ENCODE data around the gene ARHGEF4.

Gene ARHGEF4

DNA sequence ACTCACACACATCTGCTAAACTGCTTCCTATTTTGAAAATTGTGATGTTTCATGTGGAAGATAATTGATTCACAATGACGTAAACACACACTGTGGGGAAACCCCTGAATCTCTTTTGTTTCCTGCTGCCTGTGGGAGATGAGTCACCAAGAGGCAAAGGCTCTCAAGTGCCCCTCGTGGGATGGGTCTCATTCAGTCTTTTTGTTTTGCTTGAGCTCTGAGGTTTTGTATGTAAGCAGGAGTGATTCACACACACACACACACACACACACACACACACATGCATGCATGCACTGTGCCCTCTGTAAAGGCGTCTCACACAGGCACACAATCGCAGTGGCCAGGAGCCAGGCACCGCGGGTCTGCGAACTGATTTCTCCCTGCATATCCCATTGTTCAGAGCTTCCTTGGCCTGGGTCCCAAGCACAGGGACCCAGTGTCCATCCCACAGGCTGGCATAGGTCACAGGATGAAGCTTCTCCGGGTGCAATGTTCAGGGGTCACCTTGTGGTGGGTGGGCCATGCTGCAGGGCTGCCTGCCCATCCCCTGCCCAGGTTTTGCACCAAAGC, 12.1 kb upstream of the ARHGEF4 start:
- Mint-ChIP-seq H3K4me1 (ENCODE audit: low read depth) (peaks cover 28% of the 10 kb centered on the region), H3K4me3 (peak overlapping the region; percentile 51), H3K9me3 (no peaks in the 10 kb centered on the region), H3K27me3 (no peaks in the 10 kb centered on the region), H3K27ac (peak overlapping the region; percentile 95), H3K36me3 (ENCODE audit: low read depth) (no peaks in the 10 kb centered on the region)
- DNase-seq, result peak; percentile 64

DNA sequence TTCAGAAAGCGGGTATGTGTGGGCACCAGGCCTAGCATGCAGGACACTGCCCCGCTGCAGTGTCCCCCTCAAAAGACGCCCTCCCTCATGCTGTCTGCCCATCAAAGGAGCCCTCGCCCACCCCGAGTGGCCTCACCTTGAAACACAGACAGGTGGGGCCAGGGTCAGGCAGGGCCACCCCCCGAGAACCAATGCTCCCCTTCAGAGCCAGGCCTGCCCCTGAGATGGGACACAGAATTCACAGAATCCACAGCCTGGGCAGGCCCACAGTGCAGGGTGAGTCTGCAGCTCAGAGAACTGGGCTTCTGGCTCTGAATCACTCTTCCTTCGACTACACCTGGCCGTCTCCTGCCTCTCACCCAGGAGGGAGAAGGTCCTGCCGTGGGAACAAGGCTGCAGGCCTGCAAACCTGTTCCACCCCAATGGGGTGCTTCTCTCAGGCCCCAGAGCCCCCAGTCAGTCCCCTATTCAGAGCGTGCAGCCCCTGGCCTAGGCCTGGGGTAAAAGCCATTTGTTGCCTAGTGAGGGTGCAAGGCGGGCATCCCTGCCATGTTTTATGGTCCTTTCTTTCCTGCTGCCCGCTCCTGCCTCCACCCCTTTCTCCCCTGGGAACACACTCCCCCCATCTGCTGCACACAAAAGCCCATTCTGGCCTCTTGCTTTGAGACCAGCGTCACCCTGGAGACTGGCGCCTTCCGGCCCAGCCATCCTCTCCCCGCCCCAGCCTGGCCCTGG, 11.3 kb upstream of the ARHGEF4 start:
- Mint-ChIP-seq H3K27ac (peak overlapping the region; percentile 79), H3K9me3 (no peaks in the 10 kb centered on the region), H3K27me3 (no peaks in the 10 kb centered on the region), H3K4me3 (no peak overlapping the region), H3K36me3 (ENCODE audit: low read depth) (no peaks in the 10 kb centered on the region), H3K4me1 (ENCODE audit: low read depth) (peaks cover 28% of the 10 kb centered on the region)
- no peak for DNase-seq

GRCh38 chr2:130825966-130826253, 10.8 kb upstream of the ARHGEF4 start:
- no peak overlapping the region for H3K27ac Mint-ChIP-seq
- no peaks in the 10 kb centered on the region for H3K27me3 Mint-ChIP-seq
- H3K4me1 Mint-ChIP-seq (ENCODE audit: low read depth), result peaks cover 28% of the 10 kb centered on the region
- no peaks in the 10 kb centered on the region for H3K9me3 Mint-ChIP-seq
- no peaks in the 10 kb centered on the region for H3K36me3 Mint-ChIP-seq (ENCODE audit: low read depth)
- no peak for DNase-seq
- no peak overlapping the region for H3K4me3 Mint-ChIP-seq

DNA sequence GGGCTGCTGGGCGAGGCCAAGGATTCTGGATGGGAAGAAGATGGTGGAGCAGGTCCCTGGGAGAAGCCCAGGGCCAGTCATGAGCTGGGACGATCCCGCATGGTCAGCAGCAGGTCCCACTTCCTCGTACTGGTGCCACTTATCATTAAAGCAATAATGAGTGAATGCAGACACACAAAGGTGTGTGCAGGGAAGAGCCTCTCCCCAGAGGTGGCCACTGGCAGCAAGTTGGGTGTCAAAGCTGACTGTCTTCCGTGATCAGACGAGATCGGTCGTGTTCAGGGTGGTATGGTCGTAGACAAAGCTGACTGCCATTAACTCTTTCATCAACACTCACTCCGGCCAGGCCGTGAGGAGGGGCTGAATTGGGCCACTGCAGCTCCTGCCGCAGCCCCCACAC, 10.3 kb upstream of the ARHGEF4 start:
- no peak for DNase-seq
- Mint-ChIP-seq H3K27me3 (no peaks in the 10 kb centered on the region), H3K4me3 (no peak overlapping the region), H3K36me3 (ENCODE audit: low read depth) (no peaks in the 10 kb centered on the region), H3K4me1 (ENCODE audit: low read depth) (peaks cover 28% of the 10 kb centered on the region), H3K9me3 (no peaks in the 10 kb centered on the region), H3K27ac (no peak overlapping the region)

DNA sequence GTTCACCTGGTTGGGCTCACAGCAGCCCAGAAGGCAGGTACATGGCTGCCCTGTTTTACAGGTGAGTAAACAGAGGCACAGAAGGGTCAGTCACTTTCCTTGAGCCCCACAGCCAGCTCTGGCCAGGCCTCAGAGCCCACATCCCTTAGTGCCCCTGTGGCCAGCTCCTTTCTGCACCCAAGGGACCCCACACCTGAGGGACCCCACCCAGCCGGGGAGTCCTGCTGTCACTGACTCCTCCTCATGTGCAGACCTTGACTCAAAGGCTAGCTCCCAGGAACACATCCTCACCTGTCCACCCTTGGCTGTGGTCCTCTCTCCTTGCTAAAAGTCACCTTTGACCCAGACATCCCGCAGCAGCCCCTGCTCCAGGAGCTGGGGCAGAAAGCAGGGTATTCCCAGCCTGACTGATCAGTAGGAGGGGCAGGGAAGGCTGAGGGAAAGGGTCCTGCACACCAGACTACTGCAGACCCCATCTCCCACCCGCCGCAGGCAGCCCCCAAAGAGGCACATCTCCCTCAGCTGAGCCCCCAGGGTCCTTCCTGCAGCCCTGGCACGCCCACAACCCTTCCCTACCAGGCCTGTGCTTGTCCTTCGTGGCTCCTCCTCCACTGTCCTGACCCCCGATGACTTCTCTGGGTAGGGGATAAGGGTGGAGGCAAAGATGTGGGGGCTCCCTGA, 9.8 kb upstream of the ARHGEF4 start:
- Mint-ChIP-seq H3K27me3 (no peaks in the 10 kb centered on the region), H3K27ac (no peak overlapping the region)

DNA sequence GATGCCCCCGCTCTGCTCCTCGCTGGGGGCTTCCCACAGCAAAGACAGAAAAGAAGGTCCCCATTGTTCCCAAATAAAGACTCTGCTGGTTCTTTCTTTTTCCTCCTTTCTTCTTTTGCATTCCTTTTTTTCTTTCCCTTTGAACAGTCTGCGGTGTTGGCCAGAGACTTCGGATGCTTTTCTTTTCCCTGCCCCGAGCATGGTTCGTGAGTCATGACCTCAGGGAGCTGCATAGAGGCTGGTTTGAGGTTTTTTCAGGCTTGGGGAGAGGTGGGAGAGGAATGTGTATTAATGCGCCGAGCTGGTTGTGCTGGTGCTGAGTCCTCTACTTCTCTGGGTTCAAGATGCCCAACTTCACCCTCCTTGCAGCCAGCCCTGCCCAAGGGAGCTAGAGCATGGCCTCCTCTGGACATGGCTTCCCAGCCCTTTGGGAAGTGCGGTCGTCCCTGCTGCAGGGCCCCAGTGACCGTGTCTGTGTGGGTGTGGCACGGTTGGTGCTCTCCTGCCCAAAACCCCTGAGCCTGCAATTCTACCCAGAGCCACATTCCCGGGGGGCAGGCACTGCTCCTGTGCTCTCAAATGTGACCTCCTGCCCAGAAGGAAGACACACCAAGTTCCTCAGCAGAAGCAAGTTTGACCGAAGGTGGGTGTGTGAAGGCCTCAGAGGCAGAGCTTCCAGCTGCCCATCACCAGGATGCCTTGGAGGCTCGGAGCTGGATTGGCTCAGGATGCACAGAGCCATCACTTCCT, 9.0 kb upstream of the ARHGEF4 start:
- H3K4me1 Mint-ChIP-seq (ENCODE audit: low read depth), result peaks cover 28% of the 10 kb centered on the region
- no peaks in the 10 kb centered on the region for H3K9me3 Mint-ChIP-seq
- no peak overlapping the region for H3K4me3 Mint-ChIP-seq
- no peaks in the 10 kb centered on the region for H3K36me3 Mint-ChIP-seq (ENCODE audit: low read depth)
- H3K27me3 Mint-ChIP-seq, result peaks cover 6% of the 10 kb centered on the region
- no peak overlapping the region for H3K27ac Mint-ChIP-seq
- no peak for DNase-seq

More for the DNA sequence above, 9.8 kb upstream of the ARHGEF4 start:
- no peak overlapping the region for H3K4me3 Mint-ChIP-seq
- peaks cover 28% of the 10 kb centered on the region for H3K4me1 Mint-ChIP-seq (ENCODE audit: low read depth)
- DNase-seq, result no peak
- no peaks in the 10 kb centered on the region for H3K9me3 Mint-ChIP-seq
- H3K36me3 Mint-ChIP-seq (ENCODE audit: low read depth), result no peaks in the 10 kb centered on the region

DNA sequence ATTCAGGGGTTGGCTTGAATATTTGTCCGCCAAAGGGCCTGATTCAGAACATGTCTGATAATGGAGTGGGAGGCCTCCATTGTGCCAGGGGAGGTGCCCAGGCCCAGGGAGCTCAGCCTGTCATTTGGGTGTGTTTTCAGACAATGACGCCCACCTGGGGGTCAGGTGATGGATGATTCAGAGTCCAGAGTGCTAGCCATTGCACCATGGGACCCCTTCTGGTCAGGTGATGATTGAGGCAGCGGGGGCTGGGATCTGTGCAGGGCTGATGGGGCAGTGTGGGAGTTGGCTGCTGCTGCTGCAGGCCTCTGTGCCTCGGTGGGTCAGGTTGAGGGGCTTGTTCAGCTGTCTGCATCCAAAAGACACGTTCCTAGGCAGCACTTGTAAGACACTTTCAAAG, 8.3 kb upstream of the ARHGEF4 start:
- H3K4me1 Mint-ChIP-seq (ENCODE audit: low read depth), result peaks cover 22% of the 10 kb centered on the region
- no peaks in the 10 kb centered on the region for H3K36me3 Mint-ChIP-seq (ENCODE audit: low read depth)
- H3K27me3 Mint-ChIP-seq, result peaks cover 12% of the 10 kb centered on the region
- H3K27ac Mint-ChIP-seq, result no peak overlapping the region
- no peak overlapping the region for H3K4me3 Mint-ChIP-seq
- H3K9me3 Mint-ChIP-seq, result no peaks in the 10 kb centered on the region
- DNase-seq, result no peak

DNA sequence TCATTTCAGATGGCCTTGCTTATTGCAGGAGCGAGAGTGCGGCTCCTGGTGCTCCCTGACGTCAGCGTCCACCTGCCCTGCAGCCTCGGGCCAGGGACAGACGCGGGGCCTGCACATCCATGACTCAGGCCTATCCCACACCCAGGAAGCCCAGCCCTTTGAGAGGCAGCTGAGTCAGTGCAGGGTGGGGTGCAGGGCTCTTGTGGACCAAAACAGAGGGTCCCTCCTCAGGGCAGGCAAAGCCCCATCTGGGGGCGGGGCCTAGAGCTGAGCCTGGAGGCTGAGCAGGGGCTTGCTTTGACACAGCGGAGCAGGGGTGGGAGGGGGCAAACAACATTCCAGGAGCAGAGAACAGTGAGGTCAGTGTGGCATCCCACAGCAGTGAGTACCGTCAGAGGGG, 7.7 kb upstream of the ARHGEF4 start:
- no peak for DNase-seq

GRCh38 chr2:130830538-130830937, 6.2 kb upstream of the ARHGEF4 start:
- no peaks in the 10 kb centered on the region for H3K36me3 Mint-ChIP-seq (ENCODE audit: low read depth)
- H3K27me3 Mint-ChIP-seq, result peaks cover 24% of the 10 kb centered on the region
- H3K4me1 Mint-ChIP-seq (ENCODE audit: low read depth), result peaks cover 2% of the 10 kb centered on the region
- no peak for DNase-seq
- H3K9me3 Mint-ChIP-seq, result no peaks in the 10 kb centered on the region
- H3K27ac Mint-ChIP-seq, result no peak overlapping the region
- no peak overlapping the region for H3K4me3 Mint-ChIP-seq

More for the DNA sequence above, 7.7 kb upstream of the ARHGEF4 start:
- Mint-ChIP-seq H3K36me3 (ENCODE audit: low read depth) (no peaks in the 10 kb centered on the region), H3K27me3 (peaks cover 13% of the 10 kb centered on the region), H3K9me3 (no peaks in the 10 kb centered on the region), H3K4me1 (ENCODE audit: low read depth) (peaks cover 16% of the 10 kb centered on the region), H3K4me3 (no peak overlapping the region), H3K27ac (no peak overlapping the region)

DNA sequence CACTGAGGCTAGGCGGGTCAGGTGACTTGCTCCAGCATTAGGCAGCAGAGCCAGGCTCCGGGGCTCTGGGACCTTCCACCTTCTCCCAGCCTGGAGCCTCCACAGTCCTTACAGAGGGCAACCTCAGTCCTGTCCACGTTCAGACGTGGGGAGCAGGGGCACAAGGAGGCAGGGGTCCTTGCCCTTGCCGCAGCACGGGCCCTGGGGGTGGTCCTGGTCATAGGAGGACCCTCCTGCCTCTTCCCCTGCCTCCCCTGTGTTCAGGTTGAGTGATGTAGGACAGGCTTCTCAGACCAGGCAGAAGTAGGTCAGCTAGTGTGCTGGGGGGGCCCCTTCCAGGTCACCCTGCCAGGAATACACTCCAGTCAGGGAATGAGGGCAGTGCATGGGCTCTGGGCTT, 5.4 kb upstream of the ARHGEF4 start:
- no peak overlapping the region for H3K27ac Mint-ChIP-seq
- no peak overlapping the region for H3K4me3 Mint-ChIP-seq
- no peaks in the 10 kb centered on the region for H3K9me3 Mint-ChIP-seq
- H3K4me1 Mint-ChIP-seq (ENCODE audit: low read depth), result peaks cover under 1% of the 10 kb centered on the region
- H3K27me3 Mint-ChIP-seq, result peaks cover 32% of the 10 kb centered on the region
- no peaks in the 10 kb centered on the region for H3K36me3 Mint-ChIP-seq (ENCODE audit: low read depth)
- DNase-seq, result no peak

- no peaks in the 10 kb centered on the region for H3K9me3 Mint-ChIP-seq
- peaks cover 3% of the 10 kb centered on the region for H3K4me1 Mint-ChIP-seq (ENCODE audit: low read depth)
- peaks cover 35% of the 10 kb centered on the region for H3K27me3 Mint-ChIP-seq
- no peak overlapping the region for H3K27ac Mint-ChIP-seq
- H3K36me3 Mint-ChIP-seq (ENCODE audit: low read depth), result no peaks in the 10 kb centered on the region
- DNase-seq, result no peak
- no peak overlapping the region for H3K4me3 Mint-ChIP-seq
Observed at GRCh38 chr2:130832296-130832940, 4.3 kb upstream of the ARHGEF4 start.

GRCh38 chr2:130834091-130834930, 2.4 kb upstream of the ARHGEF4 start:
- Mint-ChIP-seq H3K27me3 (peaks cover 51% of the 10 kb centered on the region), H3K9me3 (no peaks in the 10 kb centered on the region), H3K36me3 (ENCODE audit: low read depth) (no peaks in the 10 kb centered on the region), H3K4me1 (ENCODE audit: low read depth) (peaks cover 3% of the 10 kb centered on the region), H3K4me3 (no peak overlapping the region), H3K27ac (no peak overlapping the region)
- no peak for DNase-seq

DNA sequence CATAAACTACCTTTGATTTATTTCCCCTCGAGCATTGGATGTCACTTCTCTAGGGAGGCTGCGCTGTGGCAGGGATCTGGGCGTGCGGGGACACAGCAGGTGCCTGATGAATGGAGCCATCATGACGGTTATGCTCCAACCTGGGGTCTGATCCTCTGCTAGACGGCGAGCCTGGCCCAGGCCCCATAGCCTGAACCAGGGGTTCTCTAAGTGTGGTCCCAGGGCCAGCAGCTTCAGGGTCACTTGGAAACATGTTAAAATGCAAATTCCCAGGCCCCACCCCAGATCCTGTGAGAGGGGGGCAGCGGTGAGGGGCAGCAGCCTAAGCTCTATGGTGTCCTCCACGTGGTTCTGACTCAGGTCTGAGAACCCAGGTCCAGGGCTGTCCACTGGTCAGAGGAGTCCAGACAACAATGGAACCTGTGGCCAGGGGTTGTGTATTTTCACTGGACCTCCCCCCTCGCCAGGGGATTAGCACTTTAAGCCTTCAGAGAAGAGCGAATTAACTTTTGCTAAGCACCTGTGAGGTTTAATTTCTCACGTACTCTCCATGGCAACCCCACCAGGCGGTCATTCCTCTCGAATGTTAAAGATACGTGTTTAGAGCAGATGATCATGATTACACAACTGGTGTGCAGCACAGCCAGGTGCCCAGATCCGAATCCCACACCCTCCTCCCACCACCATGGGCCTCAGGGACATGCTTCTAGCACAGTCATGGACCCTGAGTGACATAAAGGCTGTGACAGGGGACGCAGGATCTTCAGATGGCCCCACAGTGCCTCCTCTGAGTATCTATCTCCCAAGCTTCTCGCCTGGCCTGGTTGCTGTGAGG, 1.6 kb upstream of the ARHGEF4 start:
- Mint-ChIP-seq H3K4me3 (no peak overlapping the region), H3K4me1 (ENCODE audit: low read depth) (peaks cover 3% of the 10 kb centered on the region), H3K9me3 (no peaks in the 10 kb centered on the region), H3K36me3 (ENCODE audit: low read depth) (no peaks in the 10 kb centered on the region), H3K27me3 (peaks cover 57% of the 10 kb centered on the region), H3K27ac (no peak overlapping the region)
- DNase-seq, result no peak
